GM18520 (cell line): Measurements from ENCODE around the gene PACSIN2.
"Not testable (repeated sequence)": the region's sequence is repeated elsewhere in the genome, so short reads cannot be mapped to it uniquely, and the experiment has no call there.

Experiments
- ATAC-seq: cut with Tn5 transposase; IDR thresholded peaks from one replicate; pipeline ENCODE4 v1.9.1; 2021; ENCODE audit not compliant: unreplicated experiment

The PACSIN2 gene

DNA sequence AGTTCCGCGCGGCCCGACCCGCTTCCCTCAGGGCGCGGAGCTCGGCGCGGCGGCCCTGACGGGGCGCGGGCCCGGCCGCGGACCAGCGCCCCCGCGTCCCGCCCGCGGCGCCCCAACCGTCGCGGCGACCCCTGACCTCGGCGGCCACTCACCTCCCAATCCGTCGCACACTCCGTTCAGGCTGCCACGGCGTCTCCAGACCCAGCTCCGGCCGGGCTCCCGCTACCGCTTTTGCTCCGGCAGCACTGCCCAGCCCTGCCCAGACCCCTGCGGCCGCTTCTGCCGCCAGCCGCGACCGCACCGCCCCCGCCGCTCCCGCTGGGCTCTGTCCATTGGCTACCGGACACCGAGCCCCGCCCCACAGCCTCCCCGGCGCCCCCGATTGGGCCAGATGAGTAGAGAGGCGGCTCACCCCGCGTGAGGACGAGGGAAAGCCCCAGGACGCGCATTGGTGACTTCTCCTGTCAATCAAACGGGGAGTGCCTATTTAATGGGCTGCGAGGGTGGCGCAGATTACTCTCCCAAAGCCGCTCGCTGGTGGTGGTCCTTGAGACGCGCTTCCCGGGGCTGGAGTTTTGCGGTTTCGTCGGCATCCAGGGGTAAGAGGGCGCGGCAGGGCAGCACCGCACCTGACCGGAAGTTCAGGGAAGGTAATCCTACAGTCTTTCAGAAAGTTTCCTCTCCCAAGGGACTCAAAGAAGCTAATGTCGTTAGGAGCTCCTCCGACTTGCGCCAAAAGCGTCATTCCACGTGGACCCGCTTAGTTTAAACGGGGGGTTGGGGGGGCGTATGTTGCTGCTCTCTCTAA lies at the start of gene PACSIN2:
TSS of gene PACSIN2 (minus strand) at position 281 of the 808 bp plus-strand sequence. CDS start 103,069 bp downstream, outside the sequence.
- ATAC-seq = peak; percentile 92

DNA sequence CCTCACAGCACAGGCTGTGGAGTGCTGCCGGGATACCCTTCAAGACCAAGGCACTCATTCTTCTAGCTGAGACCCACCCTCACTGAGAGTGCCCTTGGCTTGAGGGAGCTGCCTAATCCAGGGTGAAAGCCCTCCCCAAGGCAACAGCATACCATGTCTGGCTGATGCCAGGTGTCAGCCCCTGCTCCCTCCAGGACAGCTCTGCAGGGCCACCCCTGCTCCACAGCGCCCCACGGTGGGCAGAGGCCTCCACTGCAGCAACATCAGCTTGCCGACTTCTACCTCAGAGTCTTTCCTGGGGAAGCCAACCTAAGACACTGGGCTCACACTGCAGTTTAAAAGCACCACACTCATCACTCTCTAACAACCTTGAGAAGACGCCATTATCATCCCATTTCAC lies 45.2 kb upstream of the PACSIN2 start:
- ATAC-seq = no peak

DNA sequence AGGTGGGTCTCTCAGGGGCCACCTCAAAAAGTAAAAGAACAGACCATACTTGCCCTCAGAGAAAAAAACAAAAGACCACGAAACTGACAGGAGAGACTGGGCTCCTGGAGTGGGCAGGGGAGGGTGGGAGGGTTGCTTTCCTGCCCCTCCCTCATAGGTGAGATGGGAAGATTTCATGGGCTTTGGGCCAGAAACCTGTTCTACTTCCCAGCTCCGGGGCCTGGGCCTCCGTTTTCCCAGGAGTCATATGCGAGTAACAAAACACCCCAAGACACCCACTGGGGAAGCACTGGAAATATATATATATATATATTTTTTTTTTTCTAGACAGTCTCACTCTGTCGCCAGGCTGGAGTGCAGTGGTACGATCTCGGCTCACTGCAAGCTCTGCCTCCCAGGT lies 42.7 kb upstream of the PACSIN2 start:
- no peak for ATAC-seq

DNA sequence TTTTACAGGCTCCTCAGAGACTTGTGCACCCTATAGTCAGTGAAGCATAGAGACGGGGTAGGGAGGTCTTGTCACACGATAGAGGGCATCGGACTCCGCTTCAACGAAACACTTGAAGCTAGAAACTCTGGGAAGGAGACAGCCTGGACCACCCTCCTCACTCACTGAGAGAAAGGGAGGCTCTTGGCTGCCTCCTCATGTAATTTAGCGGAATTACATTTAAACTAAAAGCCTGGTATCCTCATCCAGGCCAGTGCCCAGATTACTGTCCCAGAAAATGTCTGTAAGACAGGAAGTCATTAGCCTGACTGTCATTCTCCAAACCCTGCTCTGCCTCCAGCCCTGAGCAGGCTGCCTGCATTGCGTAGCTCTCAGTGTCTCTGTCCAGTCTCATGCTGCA lies 38.2 kb upstream of the PACSIN2 start:
- no peak for ATAC-seq

- ATAC-seq = no peak
Observed at GRCh38 chr22:43050995-43051394, 36.0 kb upstream of the PACSIN2 start.

DNA sequence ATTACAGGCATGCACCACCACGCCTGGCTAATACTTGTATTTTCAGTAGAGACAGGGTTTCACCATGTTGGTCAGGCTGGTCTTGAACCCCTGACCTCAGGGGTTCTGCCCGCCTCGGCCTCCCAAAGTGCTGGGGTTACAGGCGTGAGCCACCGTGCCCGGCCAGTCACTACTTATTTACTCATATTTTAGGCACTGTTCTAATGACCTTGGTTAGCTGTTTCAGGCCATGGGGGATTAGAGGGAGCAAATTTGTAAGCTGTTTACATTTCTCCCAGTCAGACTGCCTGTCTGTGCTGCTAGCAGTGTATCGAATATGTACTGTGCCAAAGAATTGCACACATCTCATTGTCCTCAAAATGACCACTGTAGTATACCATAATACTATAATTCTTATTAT lies 32.7 kb upstream of the PACSIN2 start:
- no peak for ATAC-seq

DNA sequence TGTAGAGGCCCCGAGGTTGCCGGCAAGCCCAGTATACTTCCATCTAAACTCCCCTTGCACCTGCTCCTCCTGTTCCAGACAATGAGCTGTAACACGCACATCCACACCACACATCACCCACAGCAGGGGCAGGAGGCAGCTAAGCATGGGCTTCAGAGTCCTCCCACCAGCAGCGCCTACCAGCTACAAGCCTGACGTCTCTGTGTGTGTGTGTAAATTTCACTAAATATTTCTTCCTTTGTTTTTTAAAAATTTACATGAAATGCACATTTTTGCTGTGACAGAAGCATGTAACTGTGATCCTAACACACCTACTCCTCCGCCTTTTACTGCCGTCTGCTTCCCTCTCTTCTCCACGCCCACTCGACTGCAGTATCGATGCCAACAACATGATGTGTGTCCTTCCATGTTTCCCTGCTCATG lies 29.4 kb upstream of the PACSIN2 start:
- no peak for ATAC-seq

DNA sequence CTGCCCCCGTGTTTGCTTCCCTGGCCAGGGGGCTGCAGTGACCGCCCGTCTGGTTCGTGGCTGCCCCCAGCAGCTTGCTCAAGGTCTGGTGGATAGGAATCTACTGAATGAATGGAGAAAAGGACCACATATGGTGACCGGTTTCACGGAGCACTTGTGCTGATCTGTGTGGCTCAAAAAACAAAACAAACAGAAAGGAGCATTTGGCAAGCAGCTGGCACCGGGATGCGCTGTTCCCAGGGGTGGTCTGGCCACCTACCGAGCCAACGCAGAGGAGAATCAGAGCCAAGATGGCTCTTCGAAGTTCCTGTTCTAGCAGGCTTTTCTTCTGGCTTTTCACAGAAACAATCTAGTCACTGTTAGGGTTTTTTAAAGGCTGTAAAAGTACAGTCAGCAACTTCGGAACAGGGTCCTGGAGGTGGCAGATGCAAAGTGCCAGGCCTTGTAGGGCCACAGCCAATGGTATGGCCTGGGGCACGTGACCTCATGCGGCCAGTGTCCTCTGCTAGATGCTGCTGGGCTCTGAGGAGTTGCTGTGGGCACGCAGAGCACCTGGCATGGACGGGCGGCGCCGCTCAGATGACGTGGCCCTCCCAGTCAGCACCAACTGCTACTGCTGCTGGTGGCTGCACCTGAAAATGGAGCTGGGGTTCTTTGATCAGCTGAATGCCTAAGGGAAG lies 27.3 kb upstream of the PACSIN2 start:
- ATAC-seq = no peak

GRCh38 chr22:43039800-43040199 lies 24.9 kb upstream of the PACSIN2 start:
- no peak for ATAC-seq

DNA sequence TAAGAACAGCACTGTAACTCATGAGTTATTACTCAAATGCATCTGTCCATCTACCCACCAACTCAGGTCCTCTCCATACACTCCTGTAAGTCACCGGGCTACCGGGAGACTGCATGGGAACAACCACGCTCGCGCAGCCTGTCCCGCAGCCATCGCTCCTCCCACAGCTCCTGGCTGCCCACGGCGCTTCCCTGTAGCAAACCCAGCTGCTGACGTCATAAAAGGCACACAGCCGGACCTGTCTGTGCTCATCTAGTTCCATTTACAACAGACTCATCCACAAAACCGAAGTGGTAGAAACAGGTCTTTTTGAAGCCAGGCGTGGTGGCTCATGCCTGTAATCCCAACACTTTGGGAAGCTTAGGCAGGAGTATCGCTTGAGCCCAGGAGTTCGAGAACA lies 23.4 kb upstream of the PACSIN2 start:
- ATAC-seq = no peak

GRCh38 chr22:43036282-43036829 lies 21.4 kb upstream of the PACSIN2 start:
- ATAC-seq = no peak

- no peak for ATAC-seq
Observed at GRCh38 chr22:43035250-43035649, 20.3 kb upstream of the PACSIN2 start.

DNA sequence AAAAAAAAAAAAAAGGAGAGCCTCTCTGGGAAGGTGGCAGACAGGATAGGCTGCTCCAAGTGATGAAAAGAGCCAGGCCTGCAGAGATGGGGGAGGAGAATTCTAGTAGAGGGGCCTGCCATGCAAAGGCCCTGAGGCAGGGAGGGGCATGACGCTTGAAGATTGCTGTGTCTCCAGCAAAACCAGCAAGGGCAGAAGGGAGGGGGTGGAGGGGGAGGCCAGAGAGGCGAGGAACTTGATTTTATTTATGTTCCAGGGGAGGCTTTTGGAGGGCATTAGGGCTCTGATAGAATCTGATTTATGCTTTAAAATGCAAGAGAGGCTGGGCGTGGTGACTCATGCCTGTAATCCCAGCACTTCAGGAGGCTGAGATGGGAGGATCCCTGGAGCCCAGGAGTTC lies 16.7 kb upstream of the PACSIN2 start:
- ATAC-seq = no peak

DNA sequence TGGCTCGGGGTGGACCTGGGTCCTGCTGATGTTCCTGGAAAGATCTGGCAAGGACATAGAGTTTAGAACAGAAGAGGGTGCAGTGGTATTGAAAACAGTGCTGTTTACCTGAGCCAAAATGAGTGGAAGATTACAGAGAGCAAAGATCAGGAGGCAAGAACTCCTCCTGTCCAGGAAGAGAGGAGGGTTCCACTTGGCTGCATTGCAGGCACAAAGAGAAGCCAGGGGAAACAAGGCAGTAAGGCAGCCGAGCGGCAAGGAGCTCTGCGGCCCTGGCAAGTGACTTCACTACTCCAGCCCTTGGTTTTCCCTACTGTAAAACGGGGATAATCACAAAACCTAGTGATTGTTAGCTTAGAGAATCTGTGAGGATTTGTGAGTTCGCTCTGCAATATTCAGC lies 3.7 kb upstream of the PACSIN2 start:
- ATAC-seq = no peak

- no peak for ATAC-seq
Observed at GRCh38 chr22:43017525-43018460, 2.8 kb upstream of the PACSIN2 start.

DNA sequence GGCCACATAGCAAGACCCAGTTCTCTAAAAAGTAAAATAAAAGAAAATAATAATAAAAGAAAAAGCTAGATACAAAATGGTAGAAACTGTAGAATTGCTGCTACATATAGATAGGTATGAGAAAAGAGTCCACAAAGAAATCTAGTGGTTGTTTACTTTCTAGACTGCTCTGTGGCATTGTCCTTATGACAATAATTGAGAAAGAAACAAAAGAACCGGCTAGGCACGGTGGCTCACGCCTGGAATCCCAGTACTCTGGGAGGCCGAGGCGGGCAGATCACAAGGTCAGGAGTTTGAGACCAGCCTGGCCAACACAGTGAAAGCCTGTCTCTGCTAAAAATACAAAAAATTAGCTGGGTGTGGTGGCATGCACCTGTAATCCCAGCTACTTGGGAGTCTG lies 1.2 kb upstream of the PACSIN2 start:
- ATAC-seq = not testable (repeated sequence)

GRCh38 chr22:43015677-43016042 lies 711 bp upstream of the PACSIN2 start:
- no peak for ATAC-seq

DNA sequence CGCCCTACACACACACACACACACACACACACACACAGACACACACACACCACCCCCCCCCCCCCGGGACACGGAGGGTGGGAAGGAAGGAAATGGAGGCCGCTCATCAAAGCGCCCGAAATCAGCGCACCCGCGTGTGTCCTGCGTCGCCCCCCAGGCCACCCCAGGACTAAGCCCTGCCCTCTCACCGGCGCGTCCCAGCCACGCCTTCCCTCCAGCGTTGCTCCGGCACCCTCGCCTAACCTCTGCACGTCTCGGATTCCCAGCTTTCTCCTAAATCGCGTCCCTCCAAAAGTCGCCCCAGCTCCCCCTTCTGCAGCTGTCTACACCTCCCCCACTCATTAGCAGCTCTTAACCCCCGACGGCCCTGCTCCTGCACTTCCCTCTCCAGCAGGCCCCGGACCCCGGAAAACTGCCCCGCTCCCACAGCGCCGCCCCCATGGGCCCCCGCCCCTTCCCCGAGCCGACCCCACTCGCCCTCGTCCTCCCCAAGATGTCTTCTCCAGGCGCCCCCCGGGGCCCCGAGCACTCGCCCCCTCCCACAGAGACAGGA lies 557 bp downstream of the PACSIN2 start:
- no peak for ATAC-seq

DNA sequence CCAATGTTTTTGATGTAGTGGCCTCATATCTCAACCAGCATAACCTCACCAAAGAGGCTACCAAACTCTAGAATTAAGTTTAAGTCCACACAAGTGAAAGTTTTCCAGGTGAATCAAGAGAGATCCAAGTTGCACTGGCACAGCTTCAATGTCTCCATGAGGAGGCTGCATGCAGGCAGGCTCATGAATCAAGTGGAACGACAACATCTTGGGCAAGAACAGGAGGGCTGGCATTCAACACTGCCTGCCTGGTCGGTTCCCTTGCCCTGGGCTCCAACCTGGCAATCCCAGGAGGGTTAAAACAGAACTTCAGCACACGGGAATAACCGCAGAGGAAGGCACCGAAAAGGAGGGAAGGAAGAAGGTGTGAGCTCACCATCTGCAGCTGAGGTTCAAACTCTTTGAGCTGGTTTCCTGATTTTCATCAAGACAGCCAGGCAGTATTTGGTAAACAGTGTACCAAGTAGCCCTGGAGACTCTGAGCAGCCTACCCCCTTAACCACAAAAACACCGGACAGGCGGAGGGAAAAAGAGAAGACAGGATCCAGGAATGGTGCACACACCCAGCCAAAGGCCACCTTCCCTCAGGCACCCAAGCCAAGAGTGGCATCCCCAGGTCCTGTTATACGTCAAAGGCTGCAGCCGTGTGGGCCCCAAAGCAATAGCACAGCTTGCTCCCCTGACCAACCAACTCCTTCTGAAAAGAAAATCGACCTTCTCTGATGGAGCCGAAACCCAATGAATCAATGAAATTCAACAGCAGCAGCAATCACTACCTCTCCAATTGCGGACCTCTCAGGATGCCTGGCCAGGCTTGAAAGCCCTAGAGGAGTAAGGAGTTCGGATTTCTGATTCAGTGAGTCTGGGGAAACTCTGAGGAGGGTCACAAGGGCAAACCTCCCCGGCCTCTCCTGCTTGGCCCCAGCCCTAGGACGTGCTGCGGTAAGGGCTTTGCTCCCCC lies 1.3 kb downstream of the PACSIN2 start:
- ATAC-seq = no peak

GRCh38 chr22:43012390-43012789 lies 2.6 kb downstream of the PACSIN2 start:
- no peak for ATAC-seq
